Loucy (cell line): Measurements from ENCODE around the gene NLRP6.
"Not testable (repeated sequence)": the region's sequence is repeated elsewhere in the genome, so short reads cannot be mapped to it uniquely, and the experiment has no call there.

Source experiments
- H2AFZ ChIP-seq: fragments of 200-600 bp; sonication (generic); 2 replicates; pipeline ENCODE4 v1.6.0; 2016; ENCODE audit warnings: antibody characterized with exemption, mild to moderate bottlenecking, low read length, moderate library complexity
- H3F3A ChIP-seq: fragments of 200-600 bp; 2 replicates; pipeline ENCODE4 v1.6.0; 2016; ENCODE audit warnings: antibody characterized with exemption, low read depth, mild to moderate bottlenecking
- H3K27me3 ChIP-seq: fragments of 200-600 bp; sonication (generic); 2 replicates; pipeline ENCODE4 v1.6.1; 2014; ENCODE audit warnings: low read length, mild to moderate bottlenecking; ENCODE audit not compliant: insufficient read depth, poor library complexity, severe bottlenecking
- H3K36me3 ChIP-seq: fragments of 200-600 bp; sonication (generic); 2 replicates; pipeline ENCODE4 v1.6.1; 2016; ENCODE audit warnings: low read length; ENCODE audit not compliant: insufficient read depth
- H3K4me1 ChIP-seq: fragments of 200-600 bp; sonication (generic); 2 replicates; pipeline ENCODE4 v1.5.1; 2014; ENCODE audit warnings: low read length, mild to moderate bottlenecking; ENCODE audit not compliant: insufficient read depth, poor library complexity, severe bottlenecking
- H3K4me2 ChIP-seq: fragments of 200-600 bp; sonication (generic); 2 replicates; pipeline ENCODE4 v1.6.0; 2014; ENCODE audit warnings: antibody characterized with exemption, low read length, low read depth, mild to moderate bottlenecking; ENCODE audit not compliant: poor library complexity, severe bottlenecking
- H3K4me3 ChIP-seq: fragments of 200-600 bp; sonication (generic); 2 replicates; pipeline ENCODE4 v1.5.1; 2014; ENCODE audit warnings: low read length, mild to moderate bottlenecking, mixed read lengths; ENCODE audit not compliant: poor library complexity, severe bottlenecking
- H3K79me2 ChIP-seq: fragments of 200-600 bp; sonication (generic); 2 replicates; pipeline ENCODE4 v1.6.1; 2014; ENCODE audit warnings: low read length; ENCODE audit not compliant: insufficient read depth
- H3K9ac ChIP-seq: fragments of 200-600 bp; sonication (generic); 2 replicates; pipeline ENCODE4 v1.6.0; 2014; ENCODE audit warnings: mild to moderate bottlenecking, low read depth, low read length, moderate library complexity; ENCODE audit not compliant: poor library complexity, severe bottlenecking
- H3K9me2 ChIP-seq: fragments of 200-600 bp; sonication (generic); replicated peaks from 2 replicates; pipeline ENCODE4 v1.6.1; 2016; ENCODE audit warnings: low read depth, low read length, mixed read lengths
- H3K9me3 ChIP-seq: fragments of 200-600 bp; sonication (generic); 2 replicates; pipeline ENCODE4 v1.6.1; 2014; ENCODE audit warnings: mild to moderate bottlenecking, antibody characterized with exemption, low read length, low read depth; ENCODE audit not compliant: insufficient read depth
- H4K20me1 ChIP-seq: fragments of 200-600 bp; sonication (generic); 2 replicates; pipeline ENCODE4 v1.6.0; 2014; ENCODE audit warnings: antibody characterized with exemption, low read length, mild to moderate bottlenecking; ENCODE audit not compliant: insufficient read depth, poor library complexity, severe bottlenecking
- CTCF ChIP-seq: fragments of 200-600 bp; sonication (generic); conservative IDR thresholded peaks from 2 replicates; pipeline ENCODE4 v1.5.1; 2014; ENCODE audit warnings: mild to moderate bottlenecking, antibody characterized with exemption, low read length
- EZH2phosphoT487 ChIP-seq: fragments of 200-600 bp; IDR thresholded peaks from 2 replicates; pipeline ENCODE4 v1.6.1; 2018; ENCODE audit warnings: antibody characterized with exemption, mild to moderate bottlenecking, moderate library complexity, borderline replicate concordance

Gene NLRP6

DNA sequence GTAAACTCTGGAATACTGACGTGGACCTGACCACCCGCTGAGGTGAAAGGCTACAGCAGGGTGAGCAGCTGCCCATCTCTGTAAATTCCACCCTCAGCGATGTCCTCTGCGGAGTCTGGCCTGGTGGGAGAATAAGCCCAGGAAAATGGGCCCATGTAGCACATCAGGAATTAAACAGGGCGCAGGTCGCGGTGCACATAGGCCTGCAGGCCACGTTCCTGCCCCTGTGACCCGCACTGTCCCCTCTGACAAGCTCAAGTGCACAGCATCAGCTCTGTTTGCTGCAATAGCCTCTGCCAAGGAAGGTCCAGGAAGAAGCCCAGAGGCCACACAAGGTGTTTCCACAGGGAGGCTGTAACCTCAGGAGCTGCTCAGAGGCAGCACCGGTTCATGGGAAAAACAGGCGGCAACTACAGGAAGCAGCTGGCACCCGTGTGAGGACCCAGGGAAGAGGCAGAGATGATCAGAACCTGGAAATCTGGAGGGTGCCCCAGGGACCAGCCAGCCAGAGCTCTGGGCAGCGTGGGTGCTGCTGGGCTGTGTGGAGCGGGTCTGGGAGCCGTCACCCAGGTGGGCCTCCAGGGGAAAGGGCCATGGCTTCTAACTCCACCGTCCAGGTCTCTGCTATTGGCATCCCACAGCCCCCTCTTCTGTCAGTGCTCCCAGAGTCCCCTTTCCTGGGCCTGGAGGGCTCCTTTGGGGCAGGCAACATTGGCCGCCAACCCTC is 28.6 kb downstream of the NLRP6 start:
- H3K9me3 ChIP-seq, result no peaks in the 10 kb centered on the region
- TF ChIP-seq CTCF (no peak), EZH2phosphoT487 (no peak)
- H2AFZ ChIP-seq, result no peak overlapping the region
- H3F3A ChIP-seq, result peaks cover 4% of the 10 kb centered on the region; the same call in 1 of the 2 replicates
- peak overlapping the region; percentile 89 for H3K4me2 ChIP-seq
- H3K27me3 ChIP-seq, result no peaks in the 10 kb centered on the region
- peaks cover 4% of the 10 kb centered on the region for H4K20me1 ChIP-seq
- peak overlapping the region; percentile 98 for H3K9ac ChIP-seq
- no peaks in the 10 kb centered on the region for H3K9me2 ChIP-seq
- H3K4me1 ChIP-seq, result peaks cover 32% of the 10 kb centered on the region
- H3K79me2 ChIP-seq, result peaks cover 49% of the 10 kb centered on the region
- H3K4me3 ChIP-seq, result peak overlapping the region; percentile 98
- no peaks in the 10 kb centered on the region for H3K36me3 ChIP-seq

- not testable (repeated sequence) for H3K9me3 ChIP-seq, H3K27me3 ChIP-seq, H3K36me3 ChIP-seq, H3K9me2 ChIP-seq, H3F3A ChIP-seq, H2AFZ ChIP-seq, H4K20me1 ChIP-seq
- H3K4me1 ChIP-seq, result peaks cover 44% of the 10 kb centered on the region
- H3K9ac ChIP-seq, result peak within 1 kb of the TSS; percentile 98
- TF ChIP-seq CTCF, result peak; percentile 41
- peaks cover 61% of the 10 kb centered on the region for H3K79me2 ChIP-seq
- H3K4me3 ChIP-seq, result peak within 1 kb of the TSS; percentile 98
- peak within 1 kb of the TSS; percentile 89 for H3K4me2 ChIP-seq
Observed at GRCh38 chr11:307766-308708, 29.8 kb downstream of the NLRP6 start, which contains the start of gene IFITM2. IFITM2 (plus strand) TSS chr11:307816; CDS start chr11:308193, 377 bp downstream.

DNA sequence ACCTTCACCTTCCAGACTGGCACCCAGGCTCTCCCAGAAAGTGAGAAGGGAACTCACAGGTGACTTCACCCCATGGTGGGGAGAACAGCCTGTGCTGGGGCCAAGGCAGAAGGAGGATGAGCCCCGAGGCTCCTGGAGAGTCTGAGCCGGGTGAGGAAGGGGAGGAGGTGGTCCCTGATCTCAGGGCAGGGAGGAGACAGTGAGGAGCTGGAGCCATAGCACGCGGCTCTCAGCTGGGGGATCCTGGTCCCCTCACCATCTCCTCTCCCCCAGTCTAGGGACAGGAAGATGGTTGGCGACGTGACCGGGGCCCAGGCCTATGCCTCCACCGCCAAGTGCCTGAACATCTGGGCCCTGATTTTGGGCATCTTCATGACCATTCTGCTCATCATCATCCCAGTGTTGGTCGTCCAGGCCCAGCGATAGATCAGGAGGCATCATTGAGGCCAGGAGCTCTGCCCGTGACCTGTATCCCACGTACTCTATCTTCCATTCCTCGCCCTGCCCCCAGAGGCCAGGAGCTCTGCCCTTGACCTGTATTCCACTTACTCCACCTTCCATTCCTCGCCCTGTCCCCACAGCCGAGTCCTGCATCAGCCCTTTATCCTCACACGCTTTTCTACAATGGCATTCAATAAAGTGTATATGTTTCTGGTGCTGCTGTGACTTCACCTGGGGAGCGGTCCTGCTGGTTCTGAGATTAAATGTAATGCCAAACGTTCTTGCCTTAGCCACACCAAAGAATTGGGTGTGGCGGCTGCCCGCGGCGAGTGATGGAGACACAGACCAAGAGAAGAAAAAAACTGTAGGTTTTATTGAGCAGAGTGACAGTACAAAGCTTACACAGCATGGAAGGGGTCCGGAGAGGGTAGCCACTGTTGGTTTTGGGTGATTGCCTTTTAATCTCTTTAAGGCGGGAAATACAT is 30.8 kb downstream of the NLRP6 start:
- Histone ChIP-seq H3K4me3 (peak overlapping the region; percentile 98), H3K9ac (peak overlapping the region; percentile 98)

GRCh38 chr11:309979-310572 is 31.9 kb downstream of the NLRP6 start:
- H3K4me2 ChIP-seq, result peak overlapping the region; percentile 89
- H4K20me1 ChIP-seq, result peaks cover 18% of the 10 kb centered on the region
- not testable (repeated sequence) for H3K9me2 ChIP-seq, H3K36me3 ChIP-seq, H3F3A ChIP-seq, H3K9me3 ChIP-seq, H2AFZ ChIP-seq
- H3K79me2 ChIP-seq, result peaks cover 82% of the 10 kb centered on the region
- peak overlapping the region; percentile 98 for H3K4me3 ChIP-seq
- peak overlapping the region; percentile 98 for H3K9ac ChIP-seq
- peaks cover 11% of the 10 kb centered on the region for H3K27me3 ChIP-seq
- peaks cover 49% of the 10 kb centered on the region for H3K4me1 ChIP-seq

More for the DNA sequence above, 30.8 kb downstream of the NLRP6 start:
- H2AFZ ChIP-seq, H3K9me2 ChIP-seq, H4K20me1 ChIP-seq, H3F3A ChIP-seq, H3K27me3 ChIP-seq, H3K36me3 ChIP-seq, H3K9me3 ChIP-seq: not testable (repeated sequence)
- Histone ChIP-seq H3K4me2 (peak overlapping the region; percentile 89), H3K79me2 (peaks cover 71% of the 10 kb centered on the region), H3K4me1 (peaks cover 50% of the 10 kb centered on the region)
